Activated CD4-positive, CD25-positive, alpha-beta regulatory T cell treated with anti-CD3 and anti-CD28 coated beads, Interleukin-2, amount 50 U/mL, for 16 hours (primary cell): ENCODE measurements around the gene TCAP.
"Not testable (repeated sequence)": the region's sequence is repeated elsewhere in the genome, so short reads cannot be mapped to it uniquely, and the experiment has no call there.

Experiments used
- DNase-seq: peaks from one replicate; pipeline ENCODE4 v3.0.0-alpha.2; 2020; ENCODE audit warnings: low read depth, low spot score

TCAP gene

GRCh38 chr17:39704821-39705551 is 39.8 kb downstream of the TCAP start:
- no peak for DNase-seq

DNA sequence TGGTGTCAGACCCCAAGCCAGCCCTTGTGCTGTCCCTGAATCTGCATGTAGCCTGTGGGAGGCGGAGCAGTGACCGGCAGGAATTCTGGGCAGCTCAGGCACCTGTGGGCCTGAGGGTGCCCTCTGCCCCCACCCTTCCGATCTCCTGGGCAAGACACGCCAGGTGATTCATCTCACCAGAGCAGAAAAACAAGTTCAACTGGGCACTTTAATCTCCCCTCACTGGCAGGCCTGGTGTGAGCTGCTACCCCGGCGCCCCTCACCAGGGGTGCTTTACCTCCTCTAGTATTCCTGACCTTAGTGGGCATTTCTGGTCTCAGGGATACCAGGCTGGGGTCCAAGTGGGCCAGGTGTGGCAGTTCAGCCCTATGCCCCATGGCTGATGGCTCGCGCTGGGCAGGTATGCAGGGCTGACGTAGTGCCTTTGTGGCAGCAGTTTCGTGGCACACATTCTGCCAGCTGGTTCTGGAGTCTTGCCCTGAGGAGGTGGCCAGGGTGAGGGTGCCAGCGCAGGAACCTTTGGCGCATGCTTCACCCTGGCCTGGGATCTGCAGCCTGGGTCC is 40.7 kb downstream of the TCAP start:
- DNase-seq: no peak

GRCh38 chr17:39706383-39706782 is 41.2 kb downstream of the TCAP start:
- no peak for DNase-seq

DNA sequence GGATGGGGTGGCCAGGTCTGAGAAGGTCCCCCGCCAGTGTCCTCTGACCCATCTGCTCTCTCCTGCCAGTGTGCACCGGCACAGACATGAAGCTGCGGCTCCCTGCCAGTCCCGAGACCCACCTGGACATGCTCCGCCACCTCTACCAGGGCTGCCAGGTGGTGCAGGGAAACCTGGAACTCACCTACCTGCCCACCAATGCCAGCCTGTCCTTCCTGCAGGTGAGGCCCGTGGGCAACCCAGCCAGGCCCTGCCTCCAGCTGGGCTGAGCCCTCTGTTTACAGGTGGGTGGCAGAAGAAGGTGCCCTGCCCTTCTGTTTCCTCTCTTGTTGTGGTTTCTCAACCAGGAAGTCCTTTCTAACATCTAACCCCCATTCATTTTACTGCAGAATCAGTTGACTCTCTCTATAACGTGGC is 41.8 kb downstream of the TCAP start:
- no peak for DNase-seq

GRCh38 chr17:39709319-39709997 is 44.3 kb downstream of the TCAP start:
- no peak for DNase-seq

- no peak for DNase-seq
Measured at GRCh38 chr17:39709998-39710964, 45.1 kb downstream of the TCAP start.

- DNase-seq: not testable (repeated sequence)
Measured at GRCh38 chr17:39711071-39711470, 45.9 kb downstream of the TCAP start.

- DNase-seq: no peak
Measured at GRCh38 chr17:39711851-39712250, 46.7 kb downstream of the TCAP start.

- no peak for DNase-seq
Measured at GRCh38 chr17:39714234-39714633, 49.1 kb downstream of the TCAP start.

DNA sequence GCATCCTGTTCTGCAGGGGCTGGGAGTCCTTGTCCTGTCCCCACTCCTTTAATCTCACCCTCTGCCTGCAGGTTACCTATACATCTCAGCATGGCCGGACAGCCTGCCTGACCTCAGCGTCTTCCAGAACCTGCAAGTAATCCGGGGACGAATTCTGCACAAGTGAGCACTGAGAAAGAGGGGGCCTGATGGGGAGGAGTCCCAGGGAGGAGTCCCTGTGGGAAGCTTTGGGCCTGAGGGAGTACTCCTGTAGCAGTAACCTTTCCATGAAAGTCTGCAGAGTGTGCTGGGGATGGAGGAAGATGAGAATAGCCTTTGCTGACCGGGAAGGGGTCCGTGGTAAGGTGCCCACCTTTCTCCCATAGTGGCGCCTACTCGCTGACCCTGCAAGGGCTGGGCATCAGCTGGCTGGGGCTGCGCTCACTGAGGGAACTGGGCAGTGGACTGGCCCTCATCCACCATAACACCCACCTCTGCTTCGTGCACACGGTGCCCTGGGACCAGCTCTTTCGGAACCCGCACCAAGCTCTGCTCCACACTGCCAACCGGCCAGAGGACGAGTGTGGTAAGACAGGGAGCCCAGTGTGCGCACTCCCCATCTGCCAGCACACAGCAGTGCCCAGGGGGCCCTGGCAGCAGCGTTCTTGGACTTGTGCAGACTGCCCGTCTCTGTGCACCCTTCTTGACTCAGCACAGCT is 50.4 kb downstream of the TCAP start:
- no peak for DNase-seq
